GM19240 (cell line): ENCODE measurements around the gene CCDC85B.

Experiments used
- DNase-seq: peaks from one replicate; pipeline ENCODE4 v3.0.0; 2011; ENCODE audit warnings: low spot score; ENCODE audit not compliant: insufficient read length

CCDC85B gene

DNA sequence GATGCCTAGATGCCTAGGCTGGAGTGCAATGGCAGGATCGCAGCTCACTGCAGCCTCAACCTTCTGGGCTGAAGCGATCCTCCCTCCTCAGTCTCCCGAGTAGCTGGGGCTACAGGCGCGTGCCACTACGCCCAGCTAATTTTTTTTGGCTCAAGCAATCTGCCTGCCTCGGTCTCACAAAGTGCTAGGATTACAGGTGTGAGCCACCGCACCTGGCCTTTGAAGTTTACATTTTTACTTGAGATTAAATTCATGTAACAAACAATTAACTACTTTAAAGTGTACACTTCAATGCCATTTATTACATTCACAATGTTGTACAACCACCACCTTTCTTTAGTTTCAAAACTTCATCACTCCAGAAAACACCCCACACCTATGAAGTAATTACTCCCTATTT, 13.2 kb downstream of the CCDC85B start:
- DNase-seq, result no peak

DNA sequence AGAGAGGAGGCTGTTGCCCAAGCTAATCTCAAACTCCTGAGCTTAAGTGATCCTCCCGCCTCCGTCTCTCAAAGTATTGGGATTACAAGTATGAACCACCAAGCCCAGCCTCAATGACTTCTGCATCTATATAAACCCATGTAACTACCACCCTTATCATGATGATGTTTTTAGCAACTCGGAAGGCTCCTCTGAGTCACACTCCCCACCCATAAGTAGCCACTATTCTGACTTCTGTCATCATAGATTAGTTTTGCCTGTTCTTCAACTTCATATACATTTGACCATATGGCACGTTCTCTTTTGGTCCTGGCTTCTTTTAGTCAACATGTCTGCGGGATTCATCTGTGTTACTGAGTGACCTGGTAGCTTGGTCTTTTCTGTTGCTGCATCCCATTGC, 16.1 kb downstream of the CCDC85B start:
- DNase-seq, result no peak

- DNase-seq, result no peak
These were observed 17.4 kb downstream of the CCDC85B start for GRCh38 chr11:65907878-65908277.

- DNase-seq, result no peak
These were observed 21.5 kb downstream of the CCDC85B start for GRCh38 chr11:65911682-65912568.

DNA sequence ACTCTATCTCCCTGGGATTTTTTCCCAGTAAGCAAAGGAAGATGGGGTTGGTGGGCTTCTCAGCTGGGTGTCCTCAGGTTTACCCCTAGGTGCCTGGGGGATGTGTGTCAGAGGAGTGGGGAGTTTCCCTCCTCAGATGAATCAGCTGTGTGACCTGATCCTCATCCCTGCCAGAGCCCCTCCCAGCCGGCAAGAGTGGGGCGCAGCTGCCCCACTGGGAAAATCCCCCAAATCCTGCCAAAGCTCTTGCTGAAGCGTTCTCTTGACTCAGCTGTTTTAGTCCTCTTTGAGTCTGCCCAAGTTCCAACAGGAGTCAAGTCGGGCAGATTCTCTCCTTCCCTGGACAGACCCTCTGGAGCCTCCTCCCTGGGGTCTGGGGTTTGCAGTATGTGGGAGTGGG, 22.4 kb downstream of the CCDC85B start:
- no peak for DNase-seq

DNA sequence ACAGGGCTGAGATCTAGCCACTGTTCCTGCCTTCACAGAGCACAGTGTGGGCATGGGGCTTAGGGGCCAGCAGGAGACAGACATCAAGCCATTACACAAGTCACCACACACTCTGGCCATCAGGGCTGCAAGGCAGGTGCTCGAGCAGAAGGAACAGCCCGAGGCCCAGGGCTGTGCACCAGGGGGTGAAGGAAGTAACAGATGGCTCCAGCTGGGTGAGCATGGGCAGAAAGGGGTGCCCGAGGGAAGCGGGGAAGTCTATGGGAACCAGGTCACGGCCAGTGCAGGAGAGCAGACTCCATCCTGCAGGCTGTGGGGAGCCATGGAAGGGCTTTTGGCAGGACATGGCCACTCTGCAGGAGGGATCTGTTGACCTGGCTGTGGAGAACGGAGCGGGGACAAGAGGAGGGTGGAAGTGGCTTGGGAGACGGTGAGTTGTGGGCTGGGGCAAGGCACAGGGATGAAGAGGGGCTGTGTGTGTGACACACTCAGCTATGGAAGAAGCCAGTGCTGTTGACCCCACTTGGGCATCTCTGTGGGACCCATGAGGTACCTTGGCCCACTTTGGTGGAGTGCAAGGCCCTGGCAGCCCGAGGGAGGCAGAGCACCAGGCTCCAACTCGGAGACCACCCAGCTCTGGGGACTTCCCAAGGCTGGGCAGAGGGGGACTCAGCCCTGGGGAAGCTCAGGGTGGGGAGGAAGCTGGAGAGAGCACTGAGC, 24.8 kb downstream of the CCDC85B start:
- no peak for DNase-seq

- no peak for DNase-seq
These were observed 25.4 kb downstream of the CCDC85B start for GRCh38 chr11:65915821-65916251.

GRCh38 chr11:65916391-65916790, 25.9 kb downstream of the CCDC85B start:
- DNase-seq, result no peak

DNA sequence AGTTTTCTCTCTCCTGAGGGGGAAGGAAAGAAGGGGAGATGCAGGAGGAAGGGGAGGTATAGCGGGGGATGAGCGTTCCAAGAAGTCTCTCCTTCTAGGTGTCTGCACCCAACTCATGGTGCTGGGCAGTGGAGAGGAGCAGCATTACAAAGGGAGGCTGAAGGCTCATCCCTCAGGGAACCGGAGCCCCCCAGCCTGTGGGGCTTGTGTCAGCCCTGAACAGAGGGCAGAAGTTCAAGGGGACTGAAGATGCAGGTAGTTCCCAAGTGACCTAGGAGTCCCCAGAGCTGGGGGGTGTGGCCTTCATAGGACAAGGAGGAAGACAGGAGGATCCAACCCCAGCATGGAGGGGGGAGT, 26.6 kb downstream of the CCDC85B start:
- no peak for DNase-seq

- DNase-seq, result no peak
These were observed 27.1 kb downstream of the CCDC85B start for GRCh38 chr11:65917434-65918210.

- DNase-seq, result no peak
These were observed 28.0 kb downstream of the CCDC85B start, which contains the start of gene C11orf68 for GRCh38 chr11:65918211-65919140. TSS of gene C11orf68 (minus strand) at chr11:65919062. CDS start at chr11:65919031, 31 bp downstream.

DNA sequence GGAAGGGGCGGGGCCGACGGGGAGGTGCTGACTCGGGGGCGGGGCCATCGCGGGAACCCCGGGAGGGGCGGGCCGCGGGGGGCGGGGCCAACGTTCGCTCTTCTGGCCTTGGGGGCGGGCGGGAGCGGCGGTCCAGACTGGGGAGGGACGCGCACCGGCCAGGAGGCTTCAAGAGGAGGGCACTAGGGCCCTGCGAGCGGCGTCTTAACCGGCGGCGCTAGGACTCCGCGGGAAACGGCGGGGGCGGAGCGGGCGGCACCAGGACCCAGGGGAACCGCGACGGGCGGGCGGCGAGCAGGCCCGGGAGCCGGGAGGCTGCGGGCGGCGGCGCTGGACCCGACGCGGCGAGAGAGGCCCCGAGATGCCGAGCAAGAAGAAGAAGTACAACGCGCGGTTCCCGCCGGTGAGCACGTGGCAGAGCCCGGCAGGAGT, 28.7 kb downstream of the CCDC85B start, which contains the start of gene DRAP1:
Gene DRAP1, plus strand, starts transcription at position 286 of the 432 bp plus-strand sequence. Its CDS starts 76 bp downstream, at position 362.
- peak; percentile 83 for DNase-seq

DNA sequence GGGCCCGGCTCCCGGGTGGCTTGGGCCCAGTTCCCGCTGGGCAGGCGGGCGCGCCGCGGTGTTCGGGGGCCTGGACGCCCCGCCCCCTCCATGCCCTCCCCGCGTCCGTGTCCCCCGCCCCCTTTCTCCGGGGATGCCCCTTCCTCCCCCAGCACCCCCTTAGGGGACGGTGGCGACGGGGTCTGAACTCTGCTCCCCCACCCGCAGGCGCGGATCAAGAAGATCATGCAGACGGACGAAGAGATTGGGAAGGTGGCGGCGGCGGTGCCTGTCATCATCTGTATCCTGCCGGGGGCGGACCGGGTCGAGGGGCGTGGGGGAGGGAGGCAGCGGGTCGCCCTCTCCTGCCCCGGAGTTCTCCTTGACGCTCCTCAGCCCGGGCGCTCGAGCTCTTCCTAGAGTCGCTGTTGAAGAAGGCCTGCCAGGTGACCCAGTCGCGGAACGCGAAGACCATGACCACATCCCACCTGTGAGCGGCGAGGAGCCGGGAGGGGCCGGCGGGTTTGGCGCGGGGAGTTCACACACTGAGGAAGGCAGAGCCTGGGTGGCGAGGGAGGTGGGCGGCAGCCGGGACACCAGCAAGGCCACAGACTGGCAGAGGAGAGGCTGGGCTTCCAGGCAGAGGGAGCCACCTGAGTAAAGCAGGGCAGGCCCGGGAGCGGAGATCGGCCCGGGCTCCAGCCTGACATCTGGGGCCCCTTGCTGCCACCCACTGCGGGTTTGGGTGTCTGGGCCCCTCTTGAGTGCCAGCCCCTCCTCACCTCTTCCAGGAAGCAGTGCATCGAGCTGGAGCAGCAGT, 29.3 kb downstream of the CCDC85B start:
- no peak for DNase-seq

- no peak for DNase-seq
These were observed 29.9 kb downstream of the CCDC85B start for GRCh38 chr11:65920372-65920802.

DNA sequence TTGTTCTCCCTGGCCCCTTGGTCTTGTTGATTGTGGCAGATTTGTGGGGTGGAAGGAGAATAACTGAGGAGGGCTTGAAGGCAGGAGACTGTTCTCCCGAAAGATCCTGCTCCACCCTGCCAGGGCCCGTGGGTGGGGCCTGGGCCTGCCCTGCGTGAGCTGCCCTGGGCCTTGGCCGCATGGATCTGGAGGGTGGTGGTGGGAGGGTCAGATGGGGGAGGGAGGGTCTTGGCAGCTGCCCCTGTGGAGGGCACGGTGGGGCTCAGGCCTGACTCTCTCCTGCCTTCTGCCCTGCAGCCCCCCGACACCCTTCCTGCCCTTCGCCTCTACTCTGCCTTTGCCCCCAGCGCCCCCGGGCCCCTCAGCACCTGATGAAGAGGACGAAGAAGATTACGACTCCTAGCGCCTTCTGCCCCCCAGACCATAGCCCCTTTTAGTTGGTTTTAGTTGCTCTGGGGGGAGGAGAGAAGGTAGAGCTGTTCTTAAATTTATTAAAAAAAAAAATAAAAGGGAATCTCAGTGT, 30.6 kb downstream of the CCDC85B start:
- DNase-seq, result no peak

DNA sequence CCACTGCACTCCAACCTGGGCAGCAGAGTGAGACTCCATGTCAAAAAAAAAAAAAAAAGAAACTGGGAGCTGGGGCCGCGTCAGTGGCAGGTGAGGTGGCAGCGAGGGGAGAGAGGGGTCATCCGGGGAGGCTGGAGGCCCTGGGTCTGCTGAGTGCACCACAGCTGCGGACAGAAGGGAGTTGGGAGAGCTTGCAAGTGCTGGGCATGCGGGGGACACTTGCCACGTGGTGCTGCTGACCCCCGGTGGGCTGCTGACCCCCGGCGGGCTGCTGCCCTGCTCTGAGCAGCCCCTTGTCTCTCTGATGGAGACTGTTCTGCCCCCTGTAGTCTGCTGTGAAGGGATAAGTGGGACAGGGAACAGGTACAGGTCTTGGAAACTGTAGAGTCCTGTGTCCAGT, 31.4 kb downstream of the CCDC85B start:
- no peak for DNase-seq

- no peak for DNase-seq
These were observed 32.1 kb downstream of the CCDC85B start for GRCh38 chr11:65922565-65922964.

- DNase-seq, result no peak
These were observed 34.9 kb downstream of the CCDC85B start for GRCh38 chr11:65925397-65925796.

GRCh38 chr11:65927904-65928397, 37.5 kb downstream of the CCDC85B start:
- peak; percentile 80 for DNase-seq
